GM18519 (cell line): ENCODE measurements around the gene PARVB.

Source experiments
- ATAC-seq: cut with Tn5 transposase; IDR thresholded peaks from one replicate; pipeline ENCODE4 v1.9.1; 2021; ENCODE audit warnings: mild to moderate bottlenecking, moderate library complexity; ENCODE audit not compliant: unreplicated experiment, low FRiP score

Gene PARVB

GRCh38 chr22:44026630-44027511 is 2.8 kb downstream of the PARVB start:
- ATAC-seq: peak; percentile 35

- ATAC-seq: no peak
Measured at GRCh38 chr22:44028091-44028490, 4.0 kb downstream of the PARVB start.

GRCh38 chr22:44029069-44029468 is 5.0 kb downstream of the PARVB start:
- no peak for ATAC-seq

GRCh38 chr22:44030051-44030701 is 6.1 kb downstream of the PARVB start:
- ATAC-seq: no peak

- ATAC-seq: no peak
Measured at GRCh38 chr22:44030702-44031082, 6.6 kb downstream of the PARVB start.

- no peak for ATAC-seq
Measured at GRCh38 chr22:44031158-44031952, 7.3 kb downstream of the PARVB start.

- ATAC-seq: no peak
Measured at GRCh38 chr22:44032126-44032730, 8.1 kb downstream of the PARVB start.

GRCh38 chr22:44033287-44033686 is 9.2 kb downstream of the PARVB start:
- ATAC-seq: no peak

GRCh38 chr22:44033694-44034093 is 9.6 kb downstream of the PARVB start:
- ATAC-seq: no peak

GRCh38 chr22:44037519-44038375 is 13.6 kb downstream of the PARVB start:
- no peak for ATAC-seq

- ATAC-seq: no peak
Measured at GRCh38 chr22:44039566-44040171, 15.6 kb downstream of the PARVB start.

- ATAC-seq: peak; percentile 69
Measured at GRCh38 chr22:44042249-44043218, 18.4 kb downstream of the PARVB start.

GRCh38 chr22:44045145-44045544 is 21.0 kb downstream of the PARVB start:
- no peak for ATAC-seq

GRCh38 chr22:44046485-44047141 is 22.5 kb downstream of the PARVB start:
- ATAC-seq: no peak

GRCh38 chr22:44047891-44048301 is 23.8 kb downstream of the PARVB start:
- ATAC-seq: no peak

- ATAC-seq: no peak
Measured at GRCh38 chr22:44049486-44050231, 25.6 kb downstream of the PARVB start.

- no peak for ATAC-seq
Measured at GRCh38 chr22:44050766-44051355, 26.8 kb downstream of the PARVB start.
